Dedifferentiated amniotic fluid mesenchymal stem cell (primary cell): Measurements from ENCODE around the gene ZNF135.

ENCODE experiments used
- DNase-seq: peaks from one replicate; pipeline ENCODE4 v3.0.0-alpha.2; 2016; ENCODE audit errors: extremely low spot score

ZNF135 gene

GRCh38 chr19:58093071-58093470 is 34.0 kb downstream of the ZNF135 start:
- DNase-seq: no peak

- no peak for DNase-seq
Observed at GRCh38 chr19:58095328-58095727, 36.2 kb downstream of the ZNF135 start.

- no peak for DNase-seq
Observed at GRCh38 chr19:58096884-58097283, 37.8 kb downstream of the ZNF135 start.

- DNase-seq: no peak
Observed at GRCh38 chr19:58097349-58097748, 38.3 kb downstream of the ZNF135 start.

- peak; percentile 96 for DNase-seq
Observed at GRCh38 chr19:58097781-58098681, 38.9 kb downstream of the ZNF135 start, which contains the start of gene ZSCAN18. Gene ZSCAN18 (minus strand): TSS chr19:58098231. CDS start chr19:58090267, 7,964 bp downstream.

- DNase-seq: no peak
Observed at GRCh38 chr19:58098682-58098998, 39.6 kb downstream of the ZNF135 start.

GRCh38 chr19:58107778-58108545 is 48.9 kb downstream of the ZNF135 start:
- no peak for DNase-seq

- no peak for DNase-seq
Observed at GRCh38 chr19:58108546-58108817, 49.4 kb downstream of the ZNF135 start.

- no peak for DNase-seq
Observed at GRCh38 chr19:58117841-58118575, 58.9 kb downstream of the ZNF135 start.

- DNase-seq: no peak
Observed at GRCh38 chr19:58118979-58119733, 60.1 kb downstream of the ZNF135 start.
